ENCODE results near the gene PRKAG2.

GRCh38 chr7:151919595-151919994 lies 42.7 kb upstream of the PRKAG2 start:
- TF ChIP-seq SP4 (IDR thresholded peaks at IDR 0.05; ENCODE audit: low read length) (no peak), TAF7 (optimal IDR thresholded peaks at IDR 0.05; ENCODE audit: borderline replicate concordance, low read depth, low read length) (no peak), EZH2 (IDR thresholded peaks at IDR 0.05; ENCODE audit: low read depth, low read length, severe bottlenecking) (no peak), CTCF (IDR thresholded peaks at IDR 0.05; ENCODE audit: control extremely low read depth in 1 of 3, insufficient read depth in 1 of 3, low read depth in 1 of 3, low read length in 3 of 3) (no peak), CBX5 (IDR thresholded peaks at IDR 0.05; ENCODE audit: low read depth, low read length) (no peak)

Data from H1 (cell line).